ENCODE results near the gene DOCK2.

DOCK2 gene

GRCh38 chr5:169717288-169717687 lies 80.2 kb downstream of the DOCK2 start:
- no peak overlapping the region for H3K4me2 ChIP-seq (ENCODE audit: insufficient read depth, low read length)

GRCh38 chr5:169719360-169720314 lies 82.6 kb downstream of the DOCK2 start:
- no peak overlapping the region for H3K27ac ChIP-seq (ENCODE audit: low read length)
- H3K9ac ChIP-seq (ENCODE audit: low read depth, low read length), result no peak overlapping the region
- ATAC-seq (ENCODE audit: insufficient read depth, low read depth) (no peak), DNase-seq (no peak)
- H3K9me3 ChIP-seq (ENCODE audit: insufficient read depth, low read length, severe bottlenecking), result no peaks in the 10 kb centered on the region
- no peak for TF ChIP-seq EZH2 (IDR thresholded peaks at IDR 0.05; ENCODE audit: borderline replicate concordance, low read depth, low read length, severe bottlenecking)
- TF ChIP-seq CTCF (IDR thresholded peaks at IDR 0.05; ENCODE audit: borderline replicate concordance, extremely low read depth, low read length, poor library complexity, severe bottlenecking), result no peak
- H3K4me3 ChIP-seq (ENCODE audit: low read depth in 1 of 2, low read length in 2 of 2), result no peak overlapping the region
- no peaks in the 10 kb centered on the region for H4K20me1 ChIP-seq (ENCODE audit: insufficient read depth, low read length)
- no peaks in the 10 kb centered on the region for H3K27me3 ChIP-seq (ENCODE audit: insufficient read depth, low read length, poor library complexity)
- no peak overlapping the region for H3K4me2 ChIP-seq (ENCODE audit: insufficient read depth, low read length)
- no peaks in the 10 kb centered on the region for H3K79me2 ChIP-seq (ENCODE audit: insufficient read depth, low read length)
- no peaks in the 10 kb centered on the region for H3K4me1 ChIP-seq (ENCODE audit: insufficient read depth, low read length)
- H2AFZ ChIP-seq (ENCODE audit: low read depth, low read length), result no peak overlapping the region
- H3K36me3 ChIP-seq (ENCODE audit: insufficient read depth, low read length), result peaks cover 97% of the 10 kb centered on the region

More at GRCh38 chr5:169717288-169717687, 80.2 kb downstream of the DOCK2 start:
- no peaks in the 10 kb centered on the region for H3K79me2 ChIP-seq (ENCODE audit: insufficient read depth, low read length)
- H3K27me3 ChIP-seq (ENCODE audit: insufficient read depth, low read length, poor library complexity), result no peaks in the 10 kb centered on the region
- no peak overlapping the region for H3K4me3 ChIP-seq (ENCODE audit: low read depth in 1 of 2, low read length in 2 of 2)
- H3K4me1 ChIP-seq (ENCODE audit: insufficient read depth, low read length), result no peaks in the 10 kb centered on the region
- ATAC-seq (ENCODE audit: insufficient read depth, low read depth) (no peak), DNase-seq (no peak)
- H3K9ac ChIP-seq (ENCODE audit: low read depth, low read length), result no peak overlapping the region
- H3K36me3 ChIP-seq (ENCODE audit: insufficient read depth, low read length), result peaks cover 98% of the 10 kb centered on the region
- no peak for TF ChIP-seq CTCF (IDR thresholded peaks at IDR 0.05; ENCODE audit: borderline replicate concordance, extremely low read depth, low read length, poor library complexity, severe bottlenecking)
- no peaks in the 10 kb centered on the region for H4K20me1 ChIP-seq (ENCODE audit: insufficient read depth, low read length)
- H2AFZ ChIP-seq (ENCODE audit: low read depth, low read length), result no peak overlapping the region
- no peaks in the 10 kb centered on the region for H3K9me3 ChIP-seq (ENCODE audit: insufficient read depth, low read length, severe bottlenecking)
- H3K27ac ChIP-seq (ENCODE audit: low read length), result no peak overlapping the region

GRCh38 chr5:169721771-169722170 lies 84.7 kb downstream of the DOCK2 start:
- ATAC-seq (ENCODE audit: insufficient read depth, low read depth) (no peak), DNase-seq (no peak)
- Histone ChIP-seq H3K36me3 (ENCODE audit: insufficient read depth, low read length) (peaks cover 88% of the 10 kb centered on the region), H3K27ac (ENCODE audit: low read length) (no peak overlapping the region), H3K4me1 (ENCODE audit: insufficient read depth, low read length) (no peaks in the 10 kb centered on the region), H3K4me2 (ENCODE audit: insufficient read depth, low read length) (no peak overlapping the region), H3K9ac (ENCODE audit: low read depth, low read length) (no peak overlapping the region), H2AFZ (ENCODE audit: low read depth, low read length) (no peak overlapping the region), H3K9me3 (ENCODE audit: insufficient read depth, low read length, severe bottlenecking) (no peaks in the 10 kb centered on the region), H3K79me2 (ENCODE audit: insufficient read depth, low read length) (no peaks in the 10 kb centered on the region; the same call in 1 of the 2 replicates), H4K20me1 (ENCODE audit: insufficient read depth, low read length) (no peaks in the 10 kb centered on the region), H3K4me3 (ENCODE audit: low read depth in 1 of 2, low read length in 2 of 2) (no peak overlapping the region), H3K27me3 (ENCODE audit: insufficient read depth, low read length, poor library complexity) (no peaks in the 10 kb centered on the region)
- TF ChIP-seq EZH2 (IDR thresholded peaks at IDR 0.05; ENCODE audit: borderline replicate concordance, low read depth, low read length, severe bottlenecking) (no peak), CTCF (IDR thresholded peaks at IDR 0.05; ENCODE audit: borderline replicate concordance, extremely low read depth, low read length, poor library complexity, severe bottlenecking) (peak; percentile 43)
